OCI-LY7 (cell line): Measurements from ENCODE around the gene ISOC2. TPM values are rescaled to one million over a fixed set of nuclear protein-coding genes. Genes with fewer than 3 reads are reported as not detected.

Experiments
- BruUV-seq: library from RNA; stranded (reverse); fragments of 400-500 nt; replicated peaks from 2 replicates; lab custom pipeline; 2021; lab: Mats Ljungman, UMichigan
- CTCF ChIA-PET: fragments of 300-600 bp; sonication (Branson Sonifier 250); formaldehyde crosslinking; loops from one replicate; lab custom pipeline; 2022; ENCODE audit warnings: antibody characterized with exemption; ENCODE audit not compliant: unreplicated experiment; lab: Charles Lee
- POLR2A ChIA-PET: fragments of 300-600 bp; sonication (Branson Sonifier 250); formaldehyde crosslinking; loops from one replicate; lab custom pipeline; 2022; ENCODE audit warnings: antibody characterized with exemption; lab: Charles Lee
- DNase-seq: peaks from one replicate; pipeline ENCODE4 v3.0.0-alpha.2; 2015; ENCODE audit warnings: low spot score
- H2AFZ ChIP-seq: fragments of 200-600 bp; sonication (generic), shearing (Covaris generic); 2 replicates; pipeline ENCODE4 v1.6.1; 2014; ENCODE audit warnings: mild to moderate bottlenecking, antibody characterized with exemption, low read length, moderate library complexity
- H3K27ac ChIP-seq: fragments of 200-600 bp; sonication (generic); 2 replicates; pipeline ENCODE4 v1.5.1; 2014; ENCODE audit warnings: mixed run types, low read depth, mild to moderate bottlenecking, moderate library complexity, low read length, inconsistent platforms; ENCODE audit not compliant: poor library complexity, severe bottlenecking
- H3K36me3 ChIP-seq: fragments of 200-600 bp; sonication (generic); 2 replicates; pipeline ENCODE4 v1.6.1; 2014; ENCODE audit warnings: mild to moderate bottlenecking, antibody characterized with exemption, low read length, moderate library complexity, mixed read lengths; ENCODE audit not compliant: insufficient read depth
- H3K4me1 ChIP-seq: fragments of 200-600 bp; sonication (generic); 2 replicates; pipeline ENCODE4 v1.5.1; 2014; ENCODE audit warnings: mild to moderate bottlenecking, low read length; ENCODE audit not compliant: insufficient read depth, poor library complexity, severe bottlenecking
- H3K4me2 ChIP-seq: fragments of 200-600 bp; sonication (generic); 2 replicates; pipeline ENCODE4 v1.6.1; 2014; ENCODE audit warnings: mild to moderate bottlenecking, low read length
- H3K4me3 ChIP-seq: fragments of 200-600 bp; sonication (generic); 2 replicates; pipeline ENCODE4 v1.5.1; 2014; ENCODE audit warnings: mild to moderate bottlenecking, low read depth, low read length; ENCODE audit not compliant: poor library complexity, severe bottlenecking
- H3K79me2 ChIP-seq: fragments of 200-600 bp; sonication (generic); 2 replicates; pipeline ENCODE4 v1.6.1; 2016; ENCODE audit warnings: low read depth, mild to moderate bottlenecking, low read length, moderate library complexity, mixed read lengths; ENCODE audit not compliant: insufficient read depth
- H3K9me2 ChIP-seq: fragments of 200-600 bp; sonication (generic); 2 replicates; pipeline ENCODE4 v1.6.1; 2016; ENCODE audit warnings: mild to moderate bottlenecking, low read length, mixed read lengths; ENCODE audit not compliant: insufficient read depth
- H3K9me3 ChIP-seq: fragments of 200-600 bp; sonication (generic); 2 replicates; pipeline ENCODE4 v1.6.1; 2014; ENCODE audit warnings: mild to moderate bottlenecking, mixed run types, low read length, mixed read lengths
- H4K20me1 ChIP-seq: fragments of 200-600 bp; sonication (generic); 2 replicates; pipeline ENCODE4 v1.6.1; 2014; ENCODE audit warnings: mild to moderate bottlenecking, antibody characterized with exemption, low read length, moderate library complexity, mixed read lengths; ENCODE audit not compliant: insufficient read depth
- CTCF ChIP-seq: fragments of 200-600 bp; sonication (generic); conservative IDR thresholded peaks from 2 replicates; pipeline ENCODE4 v1.5.1; 2014; ENCODE audit warnings: mild to moderate bottlenecking, antibody characterized with exemption, low read length, moderate library complexity, mixed read lengths
- EZH2phosphoT487 ChIP-seq: fragments of 200-600 bp; sonication (generic); IDR thresholded peaks from 2 replicates; pipeline ENCODE4 v1.6.1; 2018; ENCODE audit warnings: low read depth, borderline replicate concordance, mild to moderate bottlenecking, mixed run types, antibody characterized with exemption, low read length, moderate library complexity, mixed read lengths
- intact Hi-C: fragments of 100-400 bp; cut with micrococcal nuclease; formaldehyde crosslinking; loops from one replicate; pipeline ENCODE4 v1.10.0; 2022; ENCODE audit not compliant: unreplicated experiment
- total RNA-seq, 2 experiments: library from RNA; depleted of rRNA in 1 of 2; stranded (reverse); fragments of >200 nt in 1 of 2; shearing (Covaris generic) in 1 of 2; gene quantifications; 2 replicates each; pipeline ENCODE4 v1.2.3, GENCODE V29; 2014 to 2022

ISOC2 gene
- total RNA-seq, 2 experiments from 2014 or later = 37.0 to 115 TPM

DNA sequence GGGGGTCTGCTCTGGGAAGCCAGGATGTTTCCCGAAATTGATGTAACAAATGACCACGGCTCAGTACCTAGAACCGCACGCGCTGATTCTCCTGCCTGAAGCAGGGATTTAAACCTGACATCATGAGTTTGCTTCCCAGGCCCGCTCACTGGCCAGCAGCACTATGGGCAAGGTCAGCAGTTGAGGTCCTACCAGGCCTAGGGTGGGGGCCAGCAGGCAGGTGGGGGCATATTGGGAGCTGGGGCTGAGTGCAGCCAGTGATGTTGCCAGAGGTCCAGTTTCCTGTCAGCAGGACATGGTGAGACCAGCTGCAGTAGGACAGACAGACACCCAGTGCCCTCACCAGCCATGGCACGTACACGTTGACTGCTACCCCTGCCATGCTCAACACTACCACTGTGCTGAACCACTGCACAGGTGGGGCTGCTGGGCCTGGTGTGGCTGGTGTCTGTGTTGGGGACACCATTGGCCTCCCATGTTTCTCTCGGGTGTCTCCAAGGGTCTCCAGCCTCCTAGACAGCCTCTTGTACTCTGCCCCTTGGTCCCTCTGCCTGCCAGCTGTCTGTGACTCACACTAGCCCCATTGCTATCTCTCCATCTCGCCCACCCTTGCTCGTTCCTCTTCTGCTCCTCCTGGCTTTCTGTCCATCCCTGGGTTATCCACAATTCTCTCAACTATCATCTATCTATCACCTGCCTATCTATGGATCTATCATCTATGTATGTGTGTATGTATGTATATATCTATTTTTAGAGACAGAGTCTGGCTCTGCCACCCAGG lies 4.2 kb upstream of the ISOC2 start:
- Histone ChIP-seq H3K9me3 (no peaks in the 10 kb centered on the region), H3K27ac (no peak overlapping the region), H3K79me2 (peaks cover 2% of the 10 kb centered on the region; the same call in 1 of the 2 replicates), H3K4me2 (no peak overlapping the region), H4K20me1 (no peaks in the 10 kb centered on the region), H3K9me2 (no peaks in the 10 kb centered on the region), H3K4me3 (no peak overlapping the region), H2AFZ (no peak overlapping the region), H3K36me3 (no peaks in the 10 kb centered on the region), H3K4me1 (peaks cover 13% of the 10 kb centered on the region)
- CTCF ChIA-PET = no interaction called here
- POLR2A ChIA-PET = interaction anchor here (0.6 kb wide), 1 partner anchor 57 kb away, joined by 4 read pairs; no protein-coding TSS in a partner anchor
- intact Hi-C loops = no loop called here
- BruUV-seq = no TSS peak
- TF ChIP-seq EZH2phosphoT487 (no peak), CTCF (no peak)
- DNase-seq = no peak

DNA sequence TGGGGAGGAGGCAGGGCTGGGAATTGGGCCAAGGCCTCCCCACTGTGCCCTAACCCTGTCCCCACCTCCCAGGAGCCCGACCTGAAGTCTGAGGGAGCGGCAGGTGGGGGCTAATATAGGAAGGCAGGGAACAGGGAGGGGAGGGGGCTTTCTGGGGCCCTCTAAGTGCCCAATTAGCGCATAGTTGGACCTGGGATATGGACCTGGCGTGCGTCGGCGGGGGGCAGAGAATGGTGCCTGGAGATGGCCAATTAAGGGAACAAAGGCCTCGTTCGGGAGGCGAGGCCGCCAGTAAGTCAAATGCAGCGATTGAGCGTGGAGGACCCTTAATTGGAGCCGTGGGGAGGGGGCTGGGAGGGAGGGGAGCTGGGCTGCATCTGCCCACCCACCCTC lies 3.2 kb upstream of the ISOC2 start, which contains the start of gene C19orf85:
TSS of gene C19orf85 (minus strand) at position 90 of the 393 bp plus-strand sequence. CDS start 197 bp downstream, outside the sequence.
- no peaks in the 10 kb centered on the region for H3K9me2 ChIP-seq
- H3K4me2 ChIP-seq = no peak within 1 kb of the TSS
- POLR2A ChIA-PET = no interaction called here
- BruUV-seq = no TSS peak
- peaks cover 8% of the 10 kb centered on the region; the same call in 1 of the 2 replicates for H3K79me2 ChIP-seq
- H3K27ac ChIP-seq = no peak within 1 kb of the TSS
- intact Hi-C loops = no loop called here
- H3K4me1 ChIP-seq = peaks cover 19% of the 10 kb centered on the region
- no peak for TF ChIP-seq CTCF
- no peak for TF ChIP-seq EZH2phosphoT487
- DNase-seq = no peak
- H3K9me3 ChIP-seq = no peaks in the 10 kb centered on the region
- H4K20me1 ChIP-seq = no peaks in the 10 kb centered on the region
- H3K36me3 ChIP-seq = no peaks in the 10 kb centered on the region
- no peak within 1 kb of the TSS for H3K4me3 ChIP-seq
- no peak within 1 kb of the TSS for H2AFZ ChIP-seq
- CTCF ChIA-PET = no interaction called here
